ENCODE measurements around the gene SIGLEC5.

SIGLEC5 gene

DNA sequence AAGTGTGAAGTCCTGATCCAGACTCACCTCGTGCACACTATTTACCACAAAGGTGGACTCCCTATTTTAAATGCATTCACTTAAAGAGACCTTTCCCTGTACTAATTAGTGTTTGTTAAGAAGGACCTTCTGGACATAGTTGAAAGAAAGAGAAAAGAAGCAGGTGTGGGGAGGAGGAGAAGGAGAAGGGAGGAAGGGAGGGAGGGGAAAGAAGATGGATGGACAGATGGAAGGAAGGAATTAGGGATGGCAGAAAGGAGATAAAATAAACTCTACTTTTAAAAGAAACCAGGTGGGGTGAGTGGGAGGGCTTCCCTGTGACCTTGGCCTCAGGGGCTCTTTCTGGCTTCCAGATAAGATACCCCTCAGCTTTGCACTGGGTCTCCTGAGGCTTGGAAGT is 37.7 kb downstream of the SIGLEC5 start:
- TF ChIP-seq ZBTB7A (IDR thresholded peaks at IDR 0.05; ENCODE audit: low read depth) (no peak), CEBPB (IDR thresholded peaks at IDR 0.05) (no peak), FOXM1 (IDR thresholded peaks at IDR 0.05; ENCODE audit: borderline replicate concordance, low read depth) (no peak), TAF1 (IDR thresholded peaks at IDR 0.05; ENCODE audit: low read depth) (no peak), TCF12 (IDR thresholded peaks at IDR 0.05; ENCODE audit: low read depth) (no peak), YY1 (IDR thresholded peaks at IDR 0.05; ENCODE audit: low read depth) (no peak), TEAD4 (IDR thresholded peaks at IDR 0.05) (no peak), CREB1 (IDR thresholded peaks at IDR 0.05; ENCODE audit: low read depth) (no peak), RAD21 (IDR thresholded peaks at IDR 0.05; ENCODE audit: low read depth) (no peak), EP300 (IDR thresholded peaks at IDR 0.05; ENCODE audit: borderline replicate concordance) (no peak), NFIC (IDR thresholded peaks at IDR 0.05) (no peak)
- TF ChIP-seq, protein P1, sequence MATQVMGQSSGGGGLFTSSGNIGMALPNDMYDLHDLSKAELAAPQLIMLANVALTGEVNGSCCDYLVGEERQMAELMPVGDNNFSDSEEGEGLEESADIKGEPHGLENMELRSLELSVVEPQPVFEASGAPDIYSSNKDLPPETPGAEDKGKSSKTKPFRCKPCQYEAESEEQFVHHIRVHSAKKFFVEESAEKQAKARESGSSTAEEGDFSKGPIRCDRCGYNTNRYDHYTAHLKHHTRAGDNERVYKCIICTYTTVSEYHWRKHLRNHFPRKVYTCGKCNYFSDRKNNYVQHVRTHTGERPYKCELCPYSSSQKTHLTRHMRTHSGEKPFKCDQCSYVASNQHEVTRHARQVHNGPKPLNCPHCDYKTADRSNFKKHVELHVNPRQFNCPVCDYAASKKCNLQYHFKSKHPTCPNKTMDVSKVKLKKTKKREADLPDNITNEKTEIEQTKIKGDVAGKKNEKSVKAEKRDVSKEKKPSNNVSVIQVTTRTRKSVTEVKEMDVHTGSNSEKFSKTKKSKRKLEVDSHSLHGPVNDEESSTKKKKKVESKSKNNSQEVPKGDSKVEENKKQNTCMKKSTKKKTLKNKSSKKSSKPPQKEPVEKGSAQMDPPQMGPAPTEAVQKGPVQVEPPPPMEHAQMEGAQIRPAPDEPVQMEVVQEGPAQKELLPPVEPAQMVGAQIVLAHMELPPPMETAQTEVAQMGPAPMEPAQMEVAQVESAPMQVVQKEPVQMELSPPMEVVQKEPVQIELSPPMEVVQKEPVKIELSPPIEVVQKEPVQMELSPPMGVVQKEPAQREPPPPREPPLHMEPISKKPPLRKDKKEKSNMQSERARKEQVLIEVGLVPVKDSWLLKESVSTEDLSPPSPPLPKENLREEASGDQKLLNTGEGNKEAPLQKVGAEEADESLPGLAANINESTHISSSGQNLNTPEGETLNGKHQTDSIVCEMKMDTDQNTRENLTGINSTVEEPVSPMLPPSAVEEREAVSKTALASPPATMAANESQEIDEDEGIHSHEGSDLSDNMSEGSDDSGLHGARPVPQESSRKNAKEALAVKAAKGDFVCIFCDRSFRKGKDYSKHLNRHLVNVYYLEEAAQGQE (IDR thresholded peaks at IDR 0.05; ENCODE audit: low read depth) = no peak
- TF ChIP-seq, protein P2, sequence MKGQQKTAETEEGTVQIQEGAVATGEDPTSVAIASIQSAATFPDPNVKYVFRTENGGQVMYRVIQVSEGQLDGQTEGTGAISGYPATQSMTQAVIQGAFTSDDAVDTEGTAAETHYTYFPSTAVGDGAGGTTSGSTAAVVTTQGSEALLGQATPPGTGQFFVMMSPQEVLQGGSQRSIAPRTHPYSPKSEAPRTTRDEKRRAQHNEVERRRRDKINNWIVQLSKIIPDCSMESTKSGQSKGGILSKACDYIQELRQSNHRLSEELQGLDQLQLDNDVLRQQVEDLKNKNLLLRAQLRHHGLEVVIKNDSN (IDR thresholded peaks at IDR 0.05) = no peak
- TF ChIP-seq, protein P3, sequence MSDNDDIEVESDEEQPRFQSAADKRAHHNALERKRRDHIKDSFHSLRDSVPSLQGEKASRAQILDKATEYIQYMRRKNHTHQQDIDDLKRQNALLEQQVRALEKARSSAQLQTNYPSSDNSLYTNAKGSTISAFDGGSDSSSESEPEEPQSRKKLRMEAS (IDR thresholded peaks at IDR 0.05) = no peak

DNA sequence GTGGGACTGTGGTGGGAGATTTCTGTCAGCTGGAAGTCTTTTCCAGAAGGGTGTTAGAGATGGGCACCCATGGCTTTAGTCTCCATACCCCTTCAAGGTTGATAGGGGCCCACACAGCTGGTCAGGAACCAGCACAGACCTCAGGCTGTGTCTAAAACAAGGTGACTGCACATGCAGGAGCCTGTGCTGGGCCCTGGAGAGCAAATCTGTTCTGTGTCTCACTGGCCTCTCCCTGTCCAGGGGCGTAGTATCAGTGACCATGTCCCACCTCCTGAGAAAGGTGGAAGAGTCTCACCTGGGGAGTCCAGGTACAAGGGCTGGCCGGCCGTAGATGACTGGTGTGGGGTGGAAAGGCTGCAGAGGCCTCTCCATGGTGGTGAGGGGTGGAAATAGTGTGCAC is 39.8 kb downstream of the SIGLEC5 start:
- TF ChIP-seq EP300 (IDR thresholded peaks at IDR 0.05; ENCODE audit: borderline replicate concordance) (no peak), YY1 (IDR thresholded peaks at IDR 0.05; ENCODE audit: low read depth) (no peak), RAD21 (IDR thresholded peaks at IDR 0.05; ENCODE audit: low read depth) (no peak), EGR1 (IDR thresholded peaks at IDR 0.05) (no peak), CREB1 (IDR thresholded peaks at IDR 0.05; ENCODE audit: low read depth) (no peak), TAF1 (IDR thresholded peaks at IDR 0.05; ENCODE audit: low read depth) (no peak), FOXM1 (IDR thresholded peaks at IDR 0.05; ENCODE audit: borderline replicate concordance, low read depth) (no peak), NFIC (IDR thresholded peaks at IDR 0.05) (no peak), TEAD4 (IDR thresholded peaks at IDR 0.05) (no peak), ZBTB7A (IDR thresholded peaks at IDR 0.05; ENCODE audit: low read depth) (no peak), CEBPB (IDR thresholded peaks at IDR 0.05) (no peak), TCF12 (IDR thresholded peaks at IDR 0.05; ENCODE audit: low read depth) (no peak)
- TF ChIP-seq, protein P3 (IDR thresholded peaks at IDR 0.05) = no peak
- TF ChIP-seq, protein P1 (IDR thresholded peaks at IDR 0.05; ENCODE audit: low read depth) = no peak
- TF ChIP-seq, protein P2 (IDR thresholded peaks at IDR 0.05) = no peak

DNA sequence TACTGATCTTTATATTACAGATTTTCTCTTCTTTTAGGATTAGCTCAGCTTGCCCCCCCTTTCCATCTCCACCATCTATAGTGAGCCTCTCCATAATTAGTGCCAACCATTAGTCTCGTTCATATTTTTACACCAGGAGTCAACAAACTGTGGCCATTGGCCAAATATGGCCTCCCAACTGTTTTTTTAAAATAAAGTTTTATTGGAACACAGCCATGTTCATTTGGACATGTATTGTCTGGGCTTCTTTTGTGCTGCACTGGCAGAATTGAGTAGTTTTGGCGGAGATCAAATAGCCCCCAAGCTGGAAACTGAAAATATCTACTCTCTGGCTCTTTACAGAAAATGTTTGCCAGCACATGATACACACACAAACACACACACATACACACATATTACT is 40.7 kb downstream of the SIGLEC5 start:
- TF ChIP-seq NFIC (IDR thresholded peaks at IDR 0.05) (no peak), RAD21 (IDR thresholded peaks at IDR 0.05; ENCODE audit: low read depth) (no peak), TAF1 (IDR thresholded peaks at IDR 0.05; ENCODE audit: low read depth) (no peak), TCF12 (IDR thresholded peaks at IDR 0.05; ENCODE audit: low read depth) (no peak), FOXM1 (IDR thresholded peaks at IDR 0.05; ENCODE audit: borderline replicate concordance, low read depth) (no peak), CEBPB (IDR thresholded peaks at IDR 0.05) (no peak)
- TF ChIP-seq, protein P3 (IDR thresholded peaks at IDR 0.05) = no peak

DNA sequence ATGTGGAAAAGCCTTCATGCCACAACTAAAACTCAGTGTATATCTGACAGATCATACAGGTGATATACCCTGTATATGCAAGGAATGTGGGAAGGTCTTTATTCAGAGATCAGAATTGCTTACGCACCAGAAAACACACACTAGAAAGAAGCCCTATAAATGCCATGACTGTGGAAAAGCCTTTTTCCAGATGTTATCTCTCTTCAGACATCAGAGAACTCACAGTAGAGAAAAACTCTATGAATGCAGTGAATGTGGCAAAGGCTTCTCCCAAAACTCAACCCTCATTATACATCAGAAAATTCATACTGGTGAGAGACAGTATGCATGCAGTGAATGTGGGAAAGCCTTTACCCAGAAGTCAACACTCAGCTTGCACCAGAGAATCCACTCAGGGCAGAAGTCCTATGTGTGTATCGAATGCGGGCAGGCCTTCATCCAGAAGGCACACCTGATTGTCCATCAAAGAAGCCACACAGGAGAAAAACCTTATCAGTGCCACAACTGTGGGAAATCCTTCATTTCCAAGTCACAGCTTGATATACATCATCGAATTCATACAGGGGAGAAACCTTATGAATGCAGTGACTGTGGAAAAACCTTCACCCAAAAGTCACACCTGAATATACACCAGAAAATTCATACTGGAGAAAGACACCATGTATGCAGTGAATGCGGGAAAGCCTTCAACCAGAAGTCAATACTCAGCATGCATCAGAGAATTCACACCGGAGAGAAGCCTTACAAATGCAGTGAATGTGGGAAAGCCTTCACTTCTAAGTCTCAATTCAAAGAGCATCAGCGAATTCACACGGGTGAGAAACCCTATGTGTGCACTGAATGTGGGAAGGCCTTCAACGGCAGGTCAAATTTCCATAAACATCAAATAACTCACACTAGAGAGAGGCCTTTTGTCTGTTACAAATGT is 42.7 kb downstream of the SIGLEC5 start:
- TF ChIP-seq EGR1 (IDR thresholded peaks at IDR 0.05) = no peak

DNA sequence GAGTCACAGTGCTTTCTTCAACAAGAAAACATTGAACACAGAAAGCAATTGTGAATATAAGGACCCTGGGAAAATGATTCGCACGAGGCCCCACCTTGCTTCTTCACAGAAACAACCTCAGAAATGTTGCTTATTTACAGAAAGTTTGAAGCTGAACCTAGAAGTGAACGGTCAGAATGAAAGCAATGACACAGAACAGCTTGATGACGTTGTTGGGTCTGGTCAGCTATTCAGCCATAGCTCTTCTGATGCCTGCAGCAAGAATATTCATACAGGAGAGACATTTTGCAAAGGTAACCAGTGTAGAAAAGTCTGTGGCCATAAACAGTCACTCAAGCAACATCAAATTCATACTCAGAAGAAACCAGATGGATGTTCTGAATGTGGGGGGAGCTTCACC is 43.4 kb downstream of the SIGLEC5 start:
- TF ChIP-seq NFIC (IDR thresholded peaks at IDR 0.05) (no peak), ZBTB7A (IDR thresholded peaks at IDR 0.05; ENCODE audit: low read depth) (no peak), FOXM1 (IDR thresholded peaks at IDR 0.05; ENCODE audit: borderline replicate concordance, low read depth) (no peak)

Data from Ishikawa (cell line).